ENCODE results near the gene TAX1BP3. TPM values are rescaled to one million over a fixed set of nuclear protein-coding genes. Genes with fewer than 3 reads are reported as not detected.

The TAX1BP3 gene
- total RNA-seq, 2 donors from 2014 or later = 72.9 to 82.7 TPM

- DNase-seq (no peak), ATAC-seq (no peak)
- Histone ChIP-seq H3K4me3 (no peak overlapping the region), H3K36me3 (replicated peaks in 1 of 2; ENCODE audit: insufficient read depth in 1 of 2, low read depth in 2 of 2) (peaks cover 3 to 26% of the 10 kb centered on the region in 2 donors), H3K9me3 (no peaks in the 10 kb centered on the region), H3K4me1 (no peaks in the 10 kb centered on the region), H3K27me3 (no peaks in the 10 kb centered on the region), H3K27ac (no peak overlapping the region)
- WGBS, 2 donors = 81 to 90% methylated on average over 3 to 11 of the region's 11 CpGs
- intact Hi-C loops (cut with DNase I) = no loop called here
- TF ChIP-seq, protein P1, sequence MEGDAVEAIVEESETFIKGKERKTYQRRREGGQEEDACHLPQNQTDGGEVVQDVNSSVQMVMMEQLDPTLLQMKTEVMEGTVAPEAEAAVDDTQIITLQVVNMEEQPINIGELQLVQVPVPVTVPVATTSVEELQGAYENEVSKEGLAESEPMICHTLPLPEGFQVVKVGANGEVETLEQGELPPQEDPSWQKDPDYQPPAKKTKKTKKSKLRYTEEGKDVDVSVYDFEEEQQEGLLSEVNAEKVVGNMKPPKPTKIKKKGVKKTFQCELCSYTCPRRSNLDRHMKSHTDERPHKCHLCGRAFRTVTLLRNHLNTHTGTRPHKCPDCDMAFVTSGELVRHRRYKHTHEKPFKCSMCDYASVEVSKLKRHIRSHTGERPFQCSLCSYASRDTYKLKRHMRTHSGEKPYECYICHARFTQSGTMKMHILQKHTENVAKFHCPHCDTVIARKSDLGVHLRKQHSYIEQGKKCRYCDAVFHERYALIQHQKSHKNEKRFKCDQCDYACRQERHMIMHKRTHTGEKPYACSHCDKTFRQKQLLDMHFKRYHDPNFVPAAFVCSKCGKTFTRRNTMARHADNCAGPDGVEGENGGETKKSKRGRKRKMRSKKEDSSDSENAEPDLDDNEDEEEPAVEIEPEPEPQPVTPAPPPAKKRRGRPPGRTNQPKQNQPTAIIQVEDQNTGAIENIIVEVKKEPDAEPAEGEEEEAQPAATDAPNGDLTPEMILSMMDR (IDR thresholded peaks at IDR 0.05) = no peak
- TF ChIP-seq POLR2A (IDR thresholded peaks at IDR 0.05) = no peak
Observed at GRCh38 chr17:3627769-3628167, 40.6 kb downstream of the TAX1BP3 start.

DNA sequence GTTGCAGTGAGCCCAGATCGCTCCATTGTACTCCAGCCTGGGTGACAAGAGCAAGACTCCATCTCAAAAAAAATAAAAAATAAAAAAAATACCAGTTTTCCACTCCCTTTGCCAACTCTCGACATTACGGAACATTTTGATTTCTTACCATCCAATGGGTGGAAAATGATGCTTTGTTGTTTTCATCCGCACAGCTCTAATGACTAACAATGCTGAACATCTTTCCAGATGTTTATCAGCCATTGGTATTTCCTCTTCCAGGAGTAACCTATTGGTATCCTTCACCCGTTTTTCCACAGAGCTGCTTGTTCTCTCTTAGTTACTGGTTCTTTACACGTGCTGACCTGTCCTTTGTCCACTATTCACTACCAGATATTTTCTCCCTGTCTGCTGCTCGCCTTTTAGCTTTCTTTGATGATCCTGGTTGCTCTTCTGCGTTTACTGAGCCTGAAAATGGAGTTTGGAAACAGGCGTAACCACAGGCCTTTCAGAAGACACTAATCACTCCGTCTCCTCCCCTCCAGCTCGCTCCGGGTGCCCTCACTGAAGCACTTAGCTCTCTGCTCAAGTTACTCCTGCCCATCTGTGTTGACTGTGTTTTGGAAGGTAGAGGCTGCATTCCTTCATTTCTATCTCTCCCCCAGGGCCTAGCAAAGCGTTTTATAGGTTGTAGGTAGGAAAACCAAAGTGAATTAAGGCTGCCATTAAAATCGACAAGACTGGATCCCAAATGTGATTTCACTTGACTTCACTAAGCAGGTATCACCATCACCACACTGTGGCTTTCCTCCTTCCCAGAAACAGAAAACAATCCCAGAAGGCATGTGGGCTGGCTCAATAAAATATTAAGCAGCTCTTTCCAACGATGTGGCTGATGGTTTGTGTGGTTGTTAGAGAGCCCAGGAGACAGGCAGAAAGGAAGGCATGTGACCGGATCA, 41.3 kb downstream of the TAX1BP3 start:
- Histone ChIP-seq H3K36me3 (replicated peaks in 1 of 2; ENCODE audit: insufficient read depth in 1 of 2, low read depth in 2 of 2) (peaks cover 3 to 26% of the 10 kb centered on the region in 2 donors), H3K4me1 (no peaks in the 10 kb centered on the region), H3K27ac (no peak overlapping the region), H3K4me3 (no peak overlapping the region), H3K27me3 (no peaks in the 10 kb centered on the region), H3K9me3 (no peaks in the 10 kb centered on the region)
- intact Hi-C loops (cut with DNase I) = no loop called here
- DNase-seq = no peak
- WGBS, 2 donors = 80 to 83% methylated on average over 16 of the region's 16 CpGs
- TF ChIP-seq, protein P1 (IDR thresholded peaks at IDR 0.05) = no peak
- TF ChIP-seq POLR2A (IDR thresholded peaks at IDR 0.05) = no peak
- no peak for ATAC-seq

DNA sequence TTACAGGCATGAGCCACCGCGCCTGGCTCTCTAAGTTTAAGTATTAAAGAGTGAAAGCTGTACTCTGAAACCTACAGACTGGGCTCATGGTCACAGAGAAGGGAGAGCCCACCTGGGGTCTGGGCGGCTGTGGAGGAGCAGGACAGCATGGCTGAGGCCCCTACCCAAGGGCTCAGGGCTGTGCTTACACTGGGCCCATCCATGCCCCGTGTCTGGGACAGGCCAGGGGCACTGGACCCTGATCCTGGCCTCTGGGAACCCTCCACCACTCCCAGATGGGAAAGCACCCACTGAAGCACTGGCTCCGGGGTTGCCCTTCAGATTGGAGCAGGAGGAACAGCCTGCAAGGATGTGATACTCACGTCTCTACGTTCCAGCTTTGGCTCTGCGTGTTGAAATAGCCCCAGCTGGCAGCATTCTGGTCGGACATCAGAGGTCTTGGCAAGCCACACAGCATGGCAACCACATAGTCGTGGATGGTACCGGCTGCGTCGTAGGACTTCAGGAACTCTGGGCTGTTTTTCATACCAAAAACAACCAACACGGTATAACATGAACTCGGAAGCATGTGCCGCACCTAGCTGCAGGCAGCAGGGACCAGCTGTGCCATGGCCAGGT, 45.3 kb downstream of the TAX1BP3 start:
- Histone ChIP-seq H3K27me3 (no peaks in the 10 kb centered on the region), H3K36me3 (replicated peaks in 1 of 2; ENCODE audit: insufficient read depth in 1 of 2, low read depth in 2 of 2) (peaks cover 15 to 27% of the 10 kb centered on the region in 2 donors), H3K4me3 (no peak overlapping the region), H3K9me3 (no peaks in the 10 kb centered on the region), H3K4me1 (no peaks in the 10 kb centered on the region), H3K27ac (no peak overlapping the region)
- 93 to 98% methylated on average over 9 to 16 of the region's 16 CpGs for WGBS, 2 donors
- intact Hi-C loops (cut with DNase I) = no loop called here
- DNase-seq (no peak), ATAC-seq (no peak)
- TF ChIP-seq, protein P1 (IDR thresholded peaks at IDR 0.05) = no peak
- no peak for TF ChIP-seq POLR2A (IDR thresholded peaks at IDR 0.05)

GRCh38 chr17:3621146-3621720, 47.1 kb downstream of the TAX1BP3 start:
- no peak overlapping the region for H3K27ac ChIP-seq
- TF ChIP-seq, protein P1 (IDR thresholded peaks at IDR 0.05) = no peak
- no peak for TF ChIP-seq POLR2A (IDR thresholded peaks at IDR 0.05)
- DNase-seq (no peak), ATAC-seq (no peak)
- H3K36me3 ChIP-seq (replicated peaks in 1 of 2; ENCODE audit: insufficient read depth in 1 of 2, low read depth in 2 of 2) = peaks cover 15 to 28% of the 10 kb centered on the region in 2 donors
- H3K9me3 ChIP-seq = no peaks in the 10 kb centered on the region
- H3K4me3 ChIP-seq = no peak overlapping the region
- intact Hi-C loops (cut with DNase I) = no loop called here
- 95 to 96% methylated on average over 8 of the region's 8 CpGs for WGBS, 2 donors
- no peaks in the 10 kb centered on the region for H3K27me3 ChIP-seq
- no peaks in the 10 kb centered on the region for H3K4me1 ChIP-seq

Data from body of pancreas (tissue), 4 donors.